Kidney (tissue), 14 donors: ENCODE measurements around the gene TYMP. TPM values are rescaled to one million over a fixed set of nuclear protein-coding genes. Genes with fewer than 3 reads are reported as not detected.

ENCODE experiments used
- DNase-seq, 5 donors: peaks; one replicate each; pipeline ENCODE4 v3.0.0-alpha.2; 2013 to 2020
- FAIRE-seq: peaks from 2 replicates; lab custom pipeline; 2012; peaks lifted over from hg19 to GRCh38; lab: Jason Lieb, UNC
- H3K27ac ChIP-seq, 2 donors: one replicate each; pipeline ENCODE4 v1.7.0; 2013; ENCODE audit warnings: low read depth in 2 of 2, low read length in 2 of 2, inconsistent platforms in 1 of 2
- H3K27me3 ChIP-seq: one replicate; pipeline ENCODE4 v1.7.1; 2013; ENCODE audit warnings: low read length, inconsistent platforms; ENCODE audit not compliant: control insufficient read depth, insufficient read depth
- H3K36me3 ChIP-seq, 3 donors: one replicate each; pipeline versions ENCODE4 v1.7.0 to v1.7.1; 2013; ENCODE audit warnings: low read length in 3 of 3, control low read depth in 1 of 3, inconsistent platforms in 1 of 3; ENCODE audit not compliant: insufficient read depth in 3 of 3, control insufficient read depth in 2 of 3
- H3K4me1 ChIP-seq, 3 donors: one replicate each; pipeline versions ENCODE4 v1.7.0 to v1.7.1; 2013; ENCODE audit warnings: low read length in 3 of 3, inconsistent platforms in 1 of 3, low read depth in 1 of 3; ENCODE audit not compliant: control insufficient read depth in 2 of 3, insufficient read depth in 2 of 3
- H3K4me3 ChIP-seq, 3 donors: one replicate each; pipeline versions ENCODE4 v1.7.0 to v1.8.1; 2013; ENCODE audit warnings: low read length in 3 of 3, control low read depth in 1 of 3, inconsistent platforms in 1 of 3
- H3K9ac ChIP-seq, 3 donors: one replicate each; pipeline versions ENCODE4 v1.7.0 to v1.7.1; 2013; ENCODE audit warnings: low read length in 3 of 3, control low read depth in 1 of 3, inconsistent platforms in 1 of 3
- H3K9me3 ChIP-seq, 3 donors: one replicate each; pipeline versions ENCODE4 v1.7.0 to v1.7.1; 2013; ENCODE audit warnings: low read length in 3 of 3, control low read depth in 1 of 3, inconsistent platforms in 1 of 3; ENCODE audit not compliant: control insufficient read depth in 2 of 3, insufficient read depth in 1 of 3
- intact Hi-C: fragments of 100-400 bp; cut with DNase I; formaldehyde crosslinking; loops from one replicate; pipeline ENCODE4 v1.11.1; 2022
- polyA plus RNA-seq: library from polyadenylated mRNA; stranded (reverse); fragments of 350-450 nt; fragmentation: Illumina TruSeq; extraction: RNeasy Lipid Tissue Mini Kit (QIAGEN cat#74804); gene quantifications from one replicate; pipeline ENCODE4 v1.2.3, GENCODE V29; 2014; ENCODE audit warnings: low read depth, low replicate concordance; ENCODE audit not compliant: insufficient read depth
- total RNA-seq: library from RNA; stranded (reverse); fragmentation: NEBNext Ultra II Directional; extraction: Animal tissue kit (Norgen Biotek cat#: 25700); gene quantifications from one replicate; pipeline ENCODE4 v1.2.1, GENCODE V29; 2021
- TF ChIP-seq, protein P1 (sequence below): IDR thresholded peaks from 3 replicates; pipeline ENCODE4 v1.5.1; 2012; ENCODE audit warnings: mild to moderate bottlenecking, moderate library complexity, borderline replicate concordance; ENCODE audit not compliant: insufficient read depth; ENCODE audit errors: extremely low read depth
- donor health status: control.
- donor health status: control.
- donor health status: control.
- donor health status: control.
- donor health status: control.
- donor health status: DM: yes; HTN: yes; CAD: no.
- donor health status: Normal renal cell carcinoma (clear cell type).

TYMP gene
- total and polyA plus RNA-seq, 2 donors from 2014 or later, result 22.2 to 163 TPM

DNA sequence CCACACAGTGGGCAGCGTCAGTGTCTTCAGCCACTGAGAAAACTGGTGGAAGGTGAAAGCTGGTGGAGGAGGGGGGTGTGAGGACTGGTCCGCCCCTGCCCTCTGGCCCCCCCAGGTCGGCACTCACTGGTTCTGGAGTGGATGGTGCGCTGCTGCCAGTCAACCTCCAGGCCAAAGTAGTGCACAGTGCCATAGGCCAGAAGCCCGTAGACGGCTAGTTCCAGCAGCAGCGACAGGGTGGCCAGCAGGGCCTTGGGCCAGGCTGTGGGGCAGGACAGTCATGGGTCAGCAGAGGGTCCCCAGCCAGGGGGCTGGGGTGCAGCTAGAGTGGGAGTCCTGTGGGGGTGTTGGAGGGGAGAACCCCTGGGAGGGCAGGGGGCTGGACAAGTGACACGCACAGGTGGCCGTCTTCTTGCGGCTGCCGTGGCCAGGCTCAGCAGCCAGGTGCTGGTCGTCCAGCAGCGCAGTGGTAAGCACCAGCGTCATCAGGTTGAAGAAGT is 24.5 kb downstream of the TYMP start:
- TF ChIP-seq, protein P1, sequence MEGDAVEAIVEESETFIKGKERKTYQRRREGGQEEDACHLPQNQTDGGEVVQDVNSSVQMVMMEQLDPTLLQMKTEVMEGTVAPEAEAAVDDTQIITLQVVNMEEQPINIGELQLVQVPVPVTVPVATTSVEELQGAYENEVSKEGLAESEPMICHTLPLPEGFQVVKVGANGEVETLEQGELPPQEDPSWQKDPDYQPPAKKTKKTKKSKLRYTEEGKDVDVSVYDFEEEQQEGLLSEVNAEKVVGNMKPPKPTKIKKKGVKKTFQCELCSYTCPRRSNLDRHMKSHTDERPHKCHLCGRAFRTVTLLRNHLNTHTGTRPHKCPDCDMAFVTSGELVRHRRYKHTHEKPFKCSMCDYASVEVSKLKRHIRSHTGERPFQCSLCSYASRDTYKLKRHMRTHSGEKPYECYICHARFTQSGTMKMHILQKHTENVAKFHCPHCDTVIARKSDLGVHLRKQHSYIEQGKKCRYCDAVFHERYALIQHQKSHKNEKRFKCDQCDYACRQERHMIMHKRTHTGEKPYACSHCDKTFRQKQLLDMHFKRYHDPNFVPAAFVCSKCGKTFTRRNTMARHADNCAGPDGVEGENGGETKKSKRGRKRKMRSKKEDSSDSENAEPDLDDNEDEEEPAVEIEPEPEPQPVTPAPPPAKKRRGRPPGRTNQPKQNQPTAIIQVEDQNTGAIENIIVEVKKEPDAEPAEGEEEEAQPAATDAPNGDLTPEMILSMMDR, result no peak
- FAIRE-seq, result no peak
- intact Hi-C loops, result no loop called here

DNA sequence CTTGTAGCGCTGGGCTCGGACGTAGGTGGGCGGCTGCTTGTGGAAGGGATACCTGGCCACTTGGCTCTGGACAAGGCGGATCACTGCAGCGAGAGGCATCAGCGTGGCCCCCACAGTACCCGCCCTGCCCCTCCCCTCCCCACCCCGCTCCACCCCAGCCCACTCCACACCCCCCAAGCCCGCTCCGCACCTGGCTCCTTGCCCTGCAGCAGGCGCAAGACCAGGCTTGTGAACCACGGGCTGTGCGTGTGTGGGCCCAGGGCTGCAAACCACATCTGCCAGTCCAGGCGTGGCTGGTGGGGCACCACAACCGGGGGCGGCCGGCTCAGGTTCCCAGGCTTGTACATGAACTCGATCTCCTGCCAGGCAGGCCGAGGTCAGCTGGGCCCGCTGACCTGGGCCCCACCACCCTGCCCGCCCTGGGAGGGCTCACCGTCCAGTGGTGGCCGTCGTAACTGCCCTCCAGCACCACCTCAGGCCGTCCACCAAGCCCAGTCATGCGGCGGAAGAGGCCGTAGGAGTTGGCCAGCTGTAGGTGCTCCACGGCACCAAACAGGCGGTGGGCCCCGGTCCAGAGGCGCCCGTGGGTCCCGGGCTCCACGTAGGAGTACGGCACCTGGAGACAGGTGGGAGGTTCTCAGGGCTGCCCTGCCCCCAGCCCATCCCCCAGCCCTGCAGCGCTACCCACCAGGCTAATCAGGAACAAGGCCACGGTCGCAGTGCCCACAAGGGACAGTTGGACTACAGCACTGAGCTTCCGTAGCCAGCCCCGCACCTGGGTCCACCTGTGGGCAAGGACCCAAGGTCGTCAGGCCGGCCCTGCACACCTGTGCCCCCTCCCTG is 25.2 kb downstream of the TYMP start:
- peak in 2 of 5 donors; percentile 58 to 77 for DNase-seq

More for the DNA sequence above, 24.5 kb downstream of the TYMP start:
- Histone ChIP-seq H3K27me3 (no peaks in the 10 kb centered on the region), H3K4me3 (no peak overlapping the region), H3K9me3 (no peaks in the 10 kb centered on the region), H3K27ac (no peak overlapping the region), H3K36me3 (peaks cover 0 to 6% (median 0%) of the 10 kb centered on the region in 3 donors), H3K4me1 (peaks cover 2 to 13% (median 13%) of the 10 kb centered on the region in 3 donors), H3K9ac (no peak overlapping the region)
- peak in 1 of 5 donors; percentile 76 for DNase-seq

DNA sequence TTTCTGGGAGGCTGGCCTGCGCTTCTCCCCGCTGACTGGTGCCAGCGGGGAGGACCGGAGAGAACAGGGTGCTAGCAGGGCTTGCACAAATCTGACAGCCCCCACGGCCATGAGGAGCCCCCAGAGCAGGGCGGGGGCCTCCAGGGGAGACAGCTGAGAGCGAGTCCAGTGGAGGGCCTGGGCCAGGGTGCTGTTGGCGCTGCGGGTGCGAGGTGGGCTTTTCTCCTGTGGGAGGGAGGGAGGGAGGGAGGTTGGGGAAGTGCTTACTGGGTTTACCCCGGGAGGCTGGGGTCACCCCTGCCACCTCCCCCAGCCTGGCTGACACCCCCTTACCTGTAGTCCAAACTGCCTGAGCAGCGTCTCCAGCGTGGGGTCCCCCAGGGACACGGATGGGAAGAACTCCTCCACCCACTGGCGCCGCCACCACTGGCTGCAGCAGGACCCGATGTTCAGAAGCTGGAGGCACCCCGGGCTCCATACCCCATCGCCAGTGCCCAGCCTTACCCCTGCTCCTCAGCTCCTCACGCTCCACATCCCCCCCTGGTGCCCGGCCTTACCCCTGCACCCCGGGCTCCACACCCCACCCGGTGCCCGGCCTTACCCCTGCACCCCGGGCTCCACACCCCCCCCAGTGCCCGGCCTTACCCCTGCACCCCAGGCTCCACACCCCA is 26.2 kb downstream of the TYMP start:
- Histone ChIP-seq H3K9ac (no peak overlapping the region), H3K27ac (no peak overlapping the region), H3K4me3 (no peak overlapping the region), H3K36me3 (peaks cover 0 to 6% (median 0%) of the 10 kb centered on the region in 3 donors), H3K4me1 (peaks cover 0 to 6% (median 6%) of the 10 kb centered on the region in 3 donors), H3K27me3 (no peaks in the 10 kb centered on the region), H3K9me3 (no peaks in the 10 kb centered on the region)
- DNase-seq (peak in 2 of 5 donors; percentile 46 to 73), FAIRE-seq (no peak)
- TF ChIP-seq, protein P1, result no peak
- intact Hi-C loops, result no loop called here

More for the DNA sequence above, 25.2 kb downstream of the TYMP start:
- intact Hi-C loops, result no loop called here
- no peak overlapping the region for H3K27ac ChIP-seq
- no peak overlapping the region for H3K4me3 ChIP-seq
- H3K4me1 ChIP-seq, result peaks cover 2 to 13% (median 13%) of the 10 kb centered on the region in 3 donors
- FAIRE-seq, result no peak
- TF ChIP-seq, protein P1, result no peak
- no peaks in the 10 kb centered on the region for H3K9me3 ChIP-seq
- H3K9ac ChIP-seq, result no peak overlapping the region
- H3K36me3 ChIP-seq, result peaks cover 0 to 6% (median 0%) of the 10 kb centered on the region in 3 donors
- H3K27me3 ChIP-seq, result no peaks in the 10 kb centered on the region
